ENCODE results near the gene BICRA. TPM values are rescaled to one million over a fixed set of nuclear protein-coding genes. Genes with fewer than 3 reads are reported as not detected.

BICRA gene
- total and polyA plus RNA-seq, 2 donors (not counting 1 experiment from before 2014, with no cell fraction given), result 14.1 to 34.7 TPM

DNA sequence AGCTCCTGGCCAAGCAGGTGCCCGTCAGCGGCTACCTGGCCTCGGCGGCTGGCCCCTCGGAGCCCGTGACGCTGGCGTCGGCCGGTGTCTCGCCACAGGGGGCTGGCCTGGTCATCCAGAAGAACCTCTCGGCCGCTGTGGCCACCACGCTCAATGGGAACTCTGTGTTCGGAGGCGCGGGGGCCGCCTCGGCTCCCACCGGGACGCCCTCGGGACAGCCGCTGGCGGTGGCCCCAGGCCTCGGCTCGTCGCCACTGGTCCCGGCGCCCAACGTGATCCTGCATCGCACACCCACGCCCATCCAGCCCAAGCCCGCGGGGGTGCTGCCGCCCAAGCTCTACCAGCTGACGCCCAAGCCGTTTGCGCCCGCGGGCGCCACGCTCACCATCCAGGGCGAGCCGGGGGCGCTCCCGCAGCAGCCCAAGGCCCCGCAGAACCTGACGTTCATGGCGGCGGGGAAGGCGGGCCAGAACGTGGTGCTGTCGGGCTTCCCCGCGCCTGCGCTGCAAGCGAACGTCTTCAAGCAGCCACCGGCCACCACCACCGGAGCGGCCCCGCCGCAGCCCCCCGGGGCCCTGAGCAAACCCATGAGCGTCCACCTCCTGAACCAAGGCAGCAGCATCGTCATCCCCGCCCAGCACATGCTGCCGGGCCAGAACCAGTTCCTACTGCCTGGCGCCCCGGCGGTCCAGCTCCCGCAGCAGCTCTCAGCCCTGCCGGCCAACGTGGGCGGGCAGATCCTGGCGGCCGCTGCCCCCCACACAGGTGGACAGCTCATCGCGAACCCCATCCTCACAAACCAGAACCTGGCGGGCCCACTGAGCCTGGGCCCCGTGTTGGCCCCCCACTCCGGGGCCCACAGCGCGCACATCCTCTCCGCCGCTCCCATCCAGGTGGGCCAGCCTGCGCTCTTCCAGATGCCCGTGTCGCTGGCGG, 71.3 kb downstream of the BICRA start:
- no peak for TF ChIP-seq EZH2 (IDR thresholded peaks at IDR 0.05; ENCODE audit: borderline replicate concordance, insufficient read depth, low read depth, low read length, poor library complexity, severe bottlenecking)
- TF ChIP-seq, protein P1, sequence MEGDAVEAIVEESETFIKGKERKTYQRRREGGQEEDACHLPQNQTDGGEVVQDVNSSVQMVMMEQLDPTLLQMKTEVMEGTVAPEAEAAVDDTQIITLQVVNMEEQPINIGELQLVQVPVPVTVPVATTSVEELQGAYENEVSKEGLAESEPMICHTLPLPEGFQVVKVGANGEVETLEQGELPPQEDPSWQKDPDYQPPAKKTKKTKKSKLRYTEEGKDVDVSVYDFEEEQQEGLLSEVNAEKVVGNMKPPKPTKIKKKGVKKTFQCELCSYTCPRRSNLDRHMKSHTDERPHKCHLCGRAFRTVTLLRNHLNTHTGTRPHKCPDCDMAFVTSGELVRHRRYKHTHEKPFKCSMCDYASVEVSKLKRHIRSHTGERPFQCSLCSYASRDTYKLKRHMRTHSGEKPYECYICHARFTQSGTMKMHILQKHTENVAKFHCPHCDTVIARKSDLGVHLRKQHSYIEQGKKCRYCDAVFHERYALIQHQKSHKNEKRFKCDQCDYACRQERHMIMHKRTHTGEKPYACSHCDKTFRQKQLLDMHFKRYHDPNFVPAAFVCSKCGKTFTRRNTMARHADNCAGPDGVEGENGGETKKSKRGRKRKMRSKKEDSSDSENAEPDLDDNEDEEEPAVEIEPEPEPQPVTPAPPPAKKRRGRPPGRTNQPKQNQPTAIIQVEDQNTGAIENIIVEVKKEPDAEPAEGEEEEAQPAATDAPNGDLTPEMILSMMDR (IDR thresholded peaks at IDR 0.05), result no peak
- DNase-seq (no peak), ATAC-seq (ENCODE audit: low read depth) (no peak)
- WGBS (ENCODE audit: insufficient coverage), result 98% methylated on average over 88 of the region's 90 CpGs
- CTCF ChIA-PET, result no interaction called here
- H3K4me1 ChIP-seq (ENCODE audit: control insufficient read depth in 2 of 2, insufficient read depth in 2 of 2, low read length in 2 of 2), result no peaks in the 10 kb centered on the region
- no peak overlapping the region for H3K4me3 ChIP-seq (ENCODE audit: control extremely low read depth in 1 of 5, extremely low read depth in 1 of 5, insufficient read depth in 1 of 5, low read depth in 2 of 5, low read length in 4 of 5)
- no peaks in the 10 kb centered on the region for H3K4me1 Mint-ChIP-seq
- H3K9me3 Mint-ChIP-seq (ENCODE audit: insufficient read depth), result no peaks in the 10 kb centered on the region
- H3K4me3 Mint-ChIP-seq, result no peak overlapping the region
- no peak overlapping the region for H3K27ac ChIP-seq (ENCODE audit: low read length in 2 of 2)
- intact Hi-C loops (cut with micrococcal nuclease), result no loop called here
- peaks cover 12% of the 10 kb centered on the region for H4K20me1 ChIP-seq (ENCODE audit: control insufficient read depth, insufficient read depth, low read length, poor library complexity, severe bottlenecking)
- H3K4me2 ChIP-seq (replicated peaks; ENCODE audit: low read depth, low read length, poor library complexity, severe bottlenecking), result no peak overlapping the region
- H3K79me2 ChIP-seq (ENCODE audit: control insufficient read depth, insufficient read depth, low read length), result no peaks in the 10 kb centered on the region
- POLR2A ChIA-PET, result no interaction called here
- H3K27me3 ChIP-seq (replicated peaks in 1 of 4; ENCODE audit: control extremely low read depth in 1 of 4, control insufficient read depth in 3 of 4, insufficient read depth in 4 of 4, low read length in 3 of 4), result no peaks in the 10 kb centered on the region
- H2AFZ ChIP-seq (ENCODE audit: insufficient read depth, low read depth, low read length, poor library complexity, severe bottlenecking), result no peak overlapping the region
- H3K36me3 ChIP-seq (replicated peaks in 1 of 2; ENCODE audit: control extremely low read depth in 1 of 2, control insufficient read depth in 1 of 2, extremely low read depth in 1 of 2, insufficient read depth in 2 of 2, low read length in 1 of 2), result peaks cover 0 to 8% of the 10 kb centered on the region in 2 experiments
- no peaks in the 10 kb centered on the region for H3K9me3 ChIP-seq (ENCODE audit: control extremely low read depth in 1 of 3, control insufficient read depth in 2 of 3, insufficient read depth in 1 of 3, low read length in 2 of 3)
- H3K9ac ChIP-seq (ENCODE audit: low read length), result no peak overlapping the region
- H3K27ac Mint-ChIP-seq, result no peak overlapping the region
- H3K27me3 Mint-ChIP-seq, result no peaks in the 10 kb centered on the region

DNA sequence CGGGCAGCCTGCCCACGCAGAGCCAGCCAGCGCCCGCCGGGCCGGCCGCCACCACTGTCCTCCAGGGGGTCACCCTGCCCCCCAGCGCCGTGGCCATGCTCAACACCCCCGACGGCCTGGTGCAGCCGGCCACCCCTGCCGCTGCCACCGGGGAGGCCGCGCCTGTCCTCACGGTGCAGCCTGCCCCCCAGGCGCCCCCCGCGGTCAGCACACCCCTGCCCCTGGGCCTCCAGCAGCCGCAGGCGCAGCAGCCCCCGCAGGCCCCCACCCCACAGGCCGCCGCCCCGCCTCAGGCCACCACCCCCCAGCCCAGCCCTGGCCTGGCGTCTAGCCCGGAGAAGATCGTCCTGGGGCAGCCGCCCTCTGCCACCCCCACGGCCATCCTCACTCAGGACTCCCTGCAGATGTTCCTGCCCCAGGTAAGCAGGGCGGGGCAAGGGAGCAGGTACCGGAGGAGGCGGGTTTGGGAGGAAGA, 72.0 kb downstream of the BICRA start:
- Histone ChIP-seq H3K27ac (ENCODE audit: low read length in 2 of 2) (no peak overlapping the region), H4K20me1 (ENCODE audit: control insufficient read depth, insufficient read depth, low read length, poor library complexity, severe bottlenecking) (peaks cover 12% of the 10 kb centered on the region), H3K36me3 (replicated peaks in 1 of 2; ENCODE audit: control extremely low read depth in 1 of 2, control insufficient read depth in 1 of 2, extremely low read depth in 1 of 2, insufficient read depth in 2 of 2, low read length in 1 of 2) (peaks cover 0 to 4% of the 10 kb centered on the region in 2 experiments), H3K4me3 (ENCODE audit: control extremely low read depth in 1 of 5, extremely low read depth in 1 of 5, insufficient read depth in 1 of 5, low read depth in 2 of 5, low read length in 4 of 5) (no peak overlapping the region), H3K9ac (ENCODE audit: low read length) (no peak overlapping the region), H2AFZ (ENCODE audit: insufficient read depth, low read depth, low read length, poor library complexity, severe bottlenecking) (no peak overlapping the region), H3K4me1 (ENCODE audit: control insufficient read depth in 2 of 2, insufficient read depth in 2 of 2, low read length in 2 of 2) (no peaks in the 10 kb centered on the region), H3K9me3 (ENCODE audit: control extremely low read depth in 1 of 3, control insufficient read depth in 2 of 3, insufficient read depth in 1 of 3, low read length in 2 of 3) (no peaks in the 10 kb centered on the region), H3K79me2 (ENCODE audit: control insufficient read depth, insufficient read depth, low read length) (no peaks in the 10 kb centered on the region), H3K27me3 (replicated peaks in 1 of 4; ENCODE audit: control extremely low read depth in 1 of 4, control insufficient read depth in 3 of 4, insufficient read depth in 4 of 4, low read length in 3 of 4) (no peaks in the 10 kb centered on the region), H3K4me2 (replicated peaks; ENCODE audit: low read depth, low read length, poor library complexity, severe bottlenecking) (no peak overlapping the region)
- Mint-ChIP-seq H3K4me3 (no peak overlapping the region), H3K9me3 (ENCODE audit: insufficient read depth) (no peaks in the 10 kb centered on the region), H3K27ac (no peak overlapping the region), H3K4me1 (no peaks in the 10 kb centered on the region), H3K27me3 (no peaks in the 10 kb centered on the region)
- TF ChIP-seq, protein P1 (IDR thresholded peaks at IDR 0.05), result no peak
- TF ChIP-seq EZH2 (IDR thresholded peaks at IDR 0.05; ENCODE audit: borderline replicate concordance, insufficient read depth, low read depth, low read length, poor library complexity, severe bottlenecking), result no peak
- WGBS (ENCODE audit: insufficient coverage), result over 99% methylated on average over 26 of the region's 34 CpGs
- CTCF ChIA-PET, result no interaction called here
- no peak for DNase-seq
- POLR2A ChIA-PET, result no interaction called here
- ATAC-seq (ENCODE audit: low read depth), result no peak
- intact Hi-C loops (cut with micrococcal nuclease), result no loop called here
